Heart right ventricle (tissue), 16 donors: ENCODE results near the gene SLC7A6. TPM values are rescaled to one million over a fixed set of nuclear protein-coding genes. Genes with fewer than 3 reads are reported as not detected.
A peak's percentile ranks its signal among the peaks of the same experiment; 100 is the strongest.

Experiments used
- ATAC-seq, 8 donors: fragments of 200-7000 bp; cut with Tn5 transposase; one replicate each; pipeline ENCODE4 v1.9.1; 2020; ENCODE audit warnings: mild to moderate bottlenecking in 8 of 8, moderate library complexity in 8 of 8, moderate number of reproducible peaks in 1 of 8
- DNase-seq, 2 donors: peaks; one replicate each; pipeline ENCODE4 v3.0.0-alpha.2; 2020
- H3K27ac ChIP-seq, 10 donors: fragments of 200-600 bp; sonication (generic) in 2 of 10; one replicate each; pipeline versions ENCODE4 v1.5.0 to v1.8.0; 2020 to 2022; ENCODE audit warnings: mild to moderate bottlenecking in 3 of 10
- H3K27me3 ChIP-seq, 7 donors: fragments of 200-600 bp; one replicate each; pipeline ENCODE4 v1.8.0; 2021 to 2022; ENCODE audit warnings: mild to moderate bottlenecking in 2 of 7
- H3K36me3 ChIP-seq, 9 donors: fragments of 200-600 bp; sonication (generic) in 1 of 9; one replicate each; pipeline versions ENCODE4 v1.5.0 to v1.8.0; 2020 to 2022; ENCODE audit warnings: mild to moderate bottlenecking in 2 of 9
- H3K4me1 ChIP-seq, 9 donors: fragments of 200-600 bp; sonication (generic) in 1 of 9; one replicate each; pipeline versions ENCODE4 v1.5.0 to v1.8.0; 2020 to 2022; ENCODE audit warnings: mild to moderate bottlenecking in 4 of 9
- H3K4me3 ChIP-seq, 10 donors: fragments of 200-600 bp; sonication (generic) in 2 of 10; one replicate each; pipeline versions ENCODE4 v1.5.0 to v1.8.0; 2020 to 2022; ENCODE audit warnings: mild to moderate bottlenecking in 7 of 10, moderate library complexity in 2 of 10
- H3K9me3 ChIP-seq, 11 donors: fragments of 200-600 bp in 10 of 11; sonication (generic) in 2 of 11; one replicate each; pipeline versions ENCODE4 v1.5.0 to v1.8.0; 2013 to 2022; ENCODE audit warnings: mild to moderate bottlenecking in 2 of 11, control low read depth in 1 of 11, moderate library complexity in 1 of 11
- CTCF ChIP-seq, 9 donors: fragments of 200-600 bp; sonication (generic) in 2 of 9; IDR thresholded peaks; one replicate each; pipeline versions ENCODE4 v1.5.0 to v1.8.0; 2021 to 2022; ENCODE audit warnings: antibody characterized with exemption in 9 of 9, mild to moderate bottlenecking in 5 of 9, moderate library complexity in 1 of 9
- WGBS, 2 donors: extraction: QIAGEN DNeasy Blood & Tissue Kit; methylation state at CpG; one replicate each; pipeline ENCODE4 v1.1.7; 2013; ENCODE audit warnings: inconsistent platforms in 1 of 2; 5-methylcytosine and 5-hydroxymethylcytosine counted together
- intact Hi-C, 10 donors: fragments of 100-400 bp; cut with DNase I; formaldehyde crosslinking; loops; one replicate each; pipeline versions ENCODE4 v1.11.1 to v1.14.2; 2022
- polyA plus RNA-seq, 2 donors: library from polyadenylated mRNA; stranded (reverse); fragments of 200-250 nt; gene quantifications; one replicate each; pipeline ENCODE4 v1.2.3, GENCODE V29; 2013
- total RNA-seq, 10 donors: library from RNA; stranded (reverse); fragmentation: NEBNext Ultra II Directional in 3 of 10; extraction: Animal tissue kit (Norgen Biotek cat#: 25700) in 3 of 10; gene quantifications; one replicate each; pipeline versions ENCODE4 v1.2.1 to v1.2.4, GENCODE V29; 2021 to 2023
- donor health status: Arrhythmogenic right ventricular cardiomyopathy.
- donor health status: ischemic (EF 13 %, LVEDD 7.1; RV severe dilation, severe dysfunction).
- donor health status: healthy with polysubstance abuse.
- donor health status: DM: no; HTN: yes; CAD: no.
- donor health status: DM: no; HTN: no; CAD: no.
- donor health status: ischemic (EF 25% LVEDD 6.9; RV normal size, moderate dysfunction).
- donor health status: ischemic (EF 25% LVEDD 5.7; RV mildly dilated, moderate dysfunction).
- donor health status: healthy.
- donor health status: DM: yes; HTN: yes; CAD: no.
- donor health status: Ischemic cardiomyopathy.
- donor health status: ischemic (EF 35%, LVEDD 5.7; RV mildly dilated, moderate dysfunction).
- donor health status: nonischemic (EF 11% LVEDD 7.7; RV severe dilation, severe dysfunction).
- donor health status: DM: yes; HTN: yes; CAD: no.
- donor health status: PGD.
- donor health status: ischemic (EF 29% LVEDD 5.4; RV normal size, mild dysfunction).
- donor health status: nonischemic (EF 23%, LVEDD 6.1; RV moderate dilation, normal function).

Gene SLC7A6
- total and polyA plus RNA-seq, 12 donors, result 22.6 to 85.6 (median 42.4) TPM

- Histone ChIP-seq H3K4me3 (peak overlapping the region in 8 of 10 donors; percentile 27 to 67 (median 60)), H3K4me1 (peaks cover 9 to 47% (median 30%) of the 10 kb centered on the region in 9 donors), H3K9me3 (no peaks in the 10 kb centered on the region), H3K27me3 (peaks cover 0 to 16% (median 0%) of the 10 kb centered on the region in 7 donors), H3K36me3 (peaks cover 0 to 12% (median 0%) of the 10 kb centered on the region in 9 donors), H3K27ac (peak overlapping the region in 1 of 10 donors; percentile 6)
- intact Hi-C loops, result loop anchor here in 3 of 10 donors (10.0 kb wide), 2 partner anchors 150 to 240 kb away; partner anchors contain the start of genes DPEP2 (in 2 of the 3) and NFATC3 (in 1 of the 3)
- TF ChIP-seq CTCF (IDR thresholded peaks at IDR 0.05), result no peak
- ATAC-seq (no peak), DNase-seq (no peak)
- WGBS, 2 donors, result 54 to 57% methylated on average over 73 of the region's 73 CpGs
Observed at GRCh38 chr16:68235108-68235886, 29.0 kb upstream of the SLC7A6 start.

GRCh38 chr16:68235887-68236136 lies 28.5 kb upstream of the SLC7A6 start, which contains the start of gene ESRP2:
ESRP2 (minus strand) TSS chr16:68236127; CDS start chr16:68236045, 82 bp downstream.
- TF ChIP-seq CTCF (IDR thresholded peaks at IDR 0.05), result no peak
- Histone ChIP-seq H3K9me3 (no peaks in the 10 kb centered on the region), H3K4me3 (peak within 1 kb of the TSS; percentile 20 to 67 (median 60)), H3K4me1 (peaks cover 9 to 47% (median 30%) of the 10 kb centered on the region in 9 donors), H3K27ac (peak within 1 kb of the TSS in 9 of 10 donors; percentile 84 to 94 (median 88)), H3K36me3 (peaks cover 0 to 9% (median 0%) of the 10 kb centered on the region in 9 donors), H3K27me3 (peaks cover 0 to 16% (median 0%) of the 10 kb centered on the region in 7 donors)
- ATAC-seq (no peak), DNase-seq (no peak)
- WGBS, 2 donors, result 5 to 6% methylated on average over 31 to 36 of the region's 36 CpGs
- intact Hi-C loops, result loop anchor here in 3 of 10 donors (10.0 kb wide), 2 partner anchors 151 to 241 kb away; partner anchors contain the start of genes DPEP2 (in 2 of the 3) and NFATC3 (in 1 of the 3)

GRCh38 chr16:68236137-68236825 lies 28.0 kb upstream of the SLC7A6 start:
- H3K36me3 ChIP-seq, result peaks cover 0 to 5% (median 0%) of the 10 kb centered on the region in 9 donors
- intact Hi-C loops, result loop anchor here in 3 of 10 donors (10.0 kb wide), 2 partner anchors 151 to 241 kb away; partner anchors contain the start of genes DPEP2 (in 2 of the 3) and NFATC3 (in 1 of the 3)
- TF ChIP-seq CTCF (IDR thresholded peaks at IDR 0.05), result no peak
- peak overlapping the region in 8 of 10 donors; percentile 27 to 67 (median 60) for H3K4me3 ChIP-seq
- H3K27me3 ChIP-seq, result peaks cover 0 to 16% (median 0%) of the 10 kb centered on the region in 7 donors
- whole genome bisulfite sequencing, 2 donors, result 24 to 26% methylated on average over 42 to 45 of the region's 45 CpGs
- DNase-seq (no peak), ATAC-seq (peak in 3 of 8 donors; percentile 0 to 1 (median 0))
- no peaks in the 10 kb centered on the region for H3K9me3 ChIP-seq
- peak overlapping the region in 8 of 10 donors; percentile 84 to 94 (median 88) for H3K27ac ChIP-seq
- peaks cover 9 to 47% (median 30%) of the 10 kb centered on the region in 9 donors for H3K4me1 ChIP-seq

GRCh38 chr16:68236826-68237242 lies 27.5 kb upstream of the SLC7A6 start:
- peak overlapping the region; percentile 17 to 94 (median 88) for H3K27ac ChIP-seq
- no peaks in the 10 kb centered on the region for H3K9me3 ChIP-seq
- H3K4me3 ChIP-seq, result peak overlapping the region; percentile 20 to 67 (median 60)
- ATAC-seq (peak in 4 of 8 donors; percentile 0 to 9 (median 2)), DNase-seq (no peak)
- 31 to 39% methylated on average over 21 of the region's 21 CpGs for WGBS, 2 donors
- intact Hi-C loops, result loop anchor here in 3 of 10 donors (10.0 kb wide), 2 partner anchors 152 to 242 kb away; partner anchors contain the start of genes DPEP2 (in 2 of the 3) and NFATC3 (in 1 of the 3)
- TF ChIP-seq CTCF (IDR thresholded peaks at IDR 0.05), result no peak
- no peaks in the 10 kb centered on the region for H3K36me3 ChIP-seq
- peaks cover 0 to 16% (median 0%) of the 10 kb centered on the region in 7 donors for H3K27me3 ChIP-seq
- H3K4me1 ChIP-seq, result peaks cover 9 to 47% (median 30%) of the 10 kb centered on the region in 9 donors
